ENCODE results near the gene SLC6A13.

DNA sequence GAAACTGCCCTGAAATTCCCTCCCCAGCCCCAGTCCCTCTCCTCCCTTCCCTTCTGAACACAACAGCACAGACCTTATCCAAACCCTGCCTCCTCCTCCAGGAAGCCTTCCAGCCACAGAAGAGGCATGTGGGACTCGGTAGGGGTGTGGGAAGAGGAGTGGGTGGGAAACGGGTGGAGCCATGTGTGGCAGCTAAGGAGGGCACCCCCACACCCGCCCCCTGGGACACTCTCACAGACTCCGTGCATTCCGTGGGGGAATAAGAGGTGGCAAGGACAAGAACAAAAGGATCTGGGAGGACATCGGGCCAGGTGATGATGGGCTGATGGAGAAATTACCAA, 73.0 kb downstream of the SLC6A13 start:
- TF ChIP-seq, protein P1, sequence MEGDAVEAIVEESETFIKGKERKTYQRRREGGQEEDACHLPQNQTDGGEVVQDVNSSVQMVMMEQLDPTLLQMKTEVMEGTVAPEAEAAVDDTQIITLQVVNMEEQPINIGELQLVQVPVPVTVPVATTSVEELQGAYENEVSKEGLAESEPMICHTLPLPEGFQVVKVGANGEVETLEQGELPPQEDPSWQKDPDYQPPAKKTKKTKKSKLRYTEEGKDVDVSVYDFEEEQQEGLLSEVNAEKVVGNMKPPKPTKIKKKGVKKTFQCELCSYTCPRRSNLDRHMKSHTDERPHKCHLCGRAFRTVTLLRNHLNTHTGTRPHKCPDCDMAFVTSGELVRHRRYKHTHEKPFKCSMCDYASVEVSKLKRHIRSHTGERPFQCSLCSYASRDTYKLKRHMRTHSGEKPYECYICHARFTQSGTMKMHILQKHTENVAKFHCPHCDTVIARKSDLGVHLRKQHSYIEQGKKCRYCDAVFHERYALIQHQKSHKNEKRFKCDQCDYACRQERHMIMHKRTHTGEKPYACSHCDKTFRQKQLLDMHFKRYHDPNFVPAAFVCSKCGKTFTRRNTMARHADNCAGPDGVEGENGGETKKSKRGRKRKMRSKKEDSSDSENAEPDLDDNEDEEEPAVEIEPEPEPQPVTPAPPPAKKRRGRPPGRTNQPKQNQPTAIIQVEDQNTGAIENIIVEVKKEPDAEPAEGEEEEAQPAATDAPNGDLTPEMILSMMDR (conservative IDR thresholded peaks at IDR 0.05; ENCODE audit: low read depth, low read length): no peak
- no peak for TF ChIP-seq EZH2 (IDR thresholded peaks at IDR 0.05; ENCODE audit: borderline replicate concordance, low read depth, low read length, poor library complexity, severe bottlenecking)
